Osteocyte (in vitro differentiated cells): ENCODE results near the gene TXNDC8. TPM values are rescaled to one million over a fixed set of nuclear protein-coding genes. Genes with fewer than 3 reads are reported as not detected.

Experiments
- DNase-seq: peaks from one replicate; pipeline ENCODE4 v3.0.0; 2021; ENCODE audit warnings: mixed read lengths; ENCODE audit not compliant: unreplicated experiment; ENCODE audit errors: extremely low spot score
- H3K27ac Mint-ChIP-seq: one replicate; pipeline ENCODE4 v1.8.0; 2021; ENCODE audit warnings: mild to moderate bottlenecking, mixed read lengths; ENCODE audit not compliant: unreplicated experiment
- H3K27me3 Mint-ChIP-seq: one replicate; pipeline ENCODE4 v1.8.0; 2021; ENCODE audit warnings: mixed read lengths; ENCODE audit not compliant: unreplicated experiment
- H3K36me3 Mint-ChIP-seq: one replicate; pipeline ENCODE4 v1.8.0; 2021; ENCODE audit warnings: mixed read lengths; ENCODE audit not compliant: unreplicated experiment
- H3K4me1 Mint-ChIP-seq: one replicate; pipeline ENCODE4 v1.8.0; 2021; ENCODE audit warnings: mixed read lengths; ENCODE audit not compliant: unreplicated experiment
- H3K4me3 Mint-ChIP-seq: one replicate; pipeline ENCODE4 v1.8.0; 2021; ENCODE audit warnings: mild to moderate bottlenecking, moderate library complexity, mixed read lengths; ENCODE audit not compliant: unreplicated experiment
- H3K9me3 Mint-ChIP-seq: one replicate; pipeline ENCODE4 v1.8.0; 2021; ENCODE audit warnings: mixed read lengths; ENCODE audit not compliant: unreplicated experiment
- total RNA-seq: library from RNA; stranded (reverse); gene quantifications from 2 replicates; pipeline ENCODE4 v1.2.1, GENCODE V29; 2021
- TF ChIP-seq, protein P1 (sequence below): fragments of 200-600 bp; sonication (generic); IDR thresholded peaks from 2 replicates; pipeline ENCODE4 v1.5.0; 2021; ENCODE audit warnings: antibody characterized with exemption, mild to moderate bottlenecking, moderate library complexity

The TXNDC8 gene
- total RNA-seq, 1 donor from 2014 or later: not detected

GRCh38 chr9:110338143-110338542 is 480 bp upstream of the TXNDC8 start:
- Mint-ChIP-seq H3K27ac (peak overlapping the region; percentile 53), H3K4me1 (peaks cover 14% of the 10 kb centered on the region), H3K36me3 (no peaks in the 10 kb centered on the region), H3K4me3 (no peak overlapping the region), H3K9me3 (no peaks in the 10 kb centered on the region), H3K27me3 (peaks cover 2% of the 10 kb centered on the region)
- TF ChIP-seq, protein P1, sequence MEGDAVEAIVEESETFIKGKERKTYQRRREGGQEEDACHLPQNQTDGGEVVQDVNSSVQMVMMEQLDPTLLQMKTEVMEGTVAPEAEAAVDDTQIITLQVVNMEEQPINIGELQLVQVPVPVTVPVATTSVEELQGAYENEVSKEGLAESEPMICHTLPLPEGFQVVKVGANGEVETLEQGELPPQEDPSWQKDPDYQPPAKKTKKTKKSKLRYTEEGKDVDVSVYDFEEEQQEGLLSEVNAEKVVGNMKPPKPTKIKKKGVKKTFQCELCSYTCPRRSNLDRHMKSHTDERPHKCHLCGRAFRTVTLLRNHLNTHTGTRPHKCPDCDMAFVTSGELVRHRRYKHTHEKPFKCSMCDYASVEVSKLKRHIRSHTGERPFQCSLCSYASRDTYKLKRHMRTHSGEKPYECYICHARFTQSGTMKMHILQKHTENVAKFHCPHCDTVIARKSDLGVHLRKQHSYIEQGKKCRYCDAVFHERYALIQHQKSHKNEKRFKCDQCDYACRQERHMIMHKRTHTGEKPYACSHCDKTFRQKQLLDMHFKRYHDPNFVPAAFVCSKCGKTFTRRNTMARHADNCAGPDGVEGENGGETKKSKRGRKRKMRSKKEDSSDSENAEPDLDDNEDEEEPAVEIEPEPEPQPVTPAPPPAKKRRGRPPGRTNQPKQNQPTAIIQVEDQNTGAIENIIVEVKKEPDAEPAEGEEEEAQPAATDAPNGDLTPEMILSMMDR: no peak
- DNase-seq: no peak

- Mint-ChIP-seq H3K27me3 (no peaks in the 10 kb centered on the region), H3K36me3 (no peaks in the 10 kb centered on the region), H3K9me3 (no peaks in the 10 kb centered on the region), H3K4me3 (no peak overlapping the region), H3K4me1 (peaks cover 14% of the 10 kb centered on the region), H3K27ac (peak overlapping the region; percentile 27)
- TF ChIP-seq, protein P1: no peak
- DNase-seq: no peak
These were observed 1.3 kb downstream of the TXNDC8 start for GRCh38 chr9:110336363-110336762.

DNA sequence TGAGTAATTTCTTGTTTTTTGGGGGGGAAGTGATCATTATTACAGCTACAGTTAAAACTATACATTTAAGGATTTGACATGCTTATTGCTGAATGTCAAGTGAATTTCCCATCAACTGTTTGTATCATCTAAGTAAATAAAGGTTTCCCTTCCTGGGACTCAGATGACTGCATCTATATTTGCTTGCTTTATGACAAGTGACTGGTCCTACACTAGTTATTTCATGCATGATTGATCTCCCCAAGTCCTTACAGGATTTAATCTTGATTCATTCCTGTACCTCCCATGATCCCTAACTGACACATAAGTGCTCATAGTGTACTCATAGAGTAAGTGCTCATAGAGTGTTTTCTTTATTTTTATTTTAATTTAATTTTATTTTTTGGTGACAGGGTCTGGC is 2.8 kb downstream of the TXNDC8 start:
- H3K9me3 Mint-ChIP-seq: no peaks in the 10 kb centered on the region
- no peaks in the 10 kb centered on the region for H3K36me3 Mint-ChIP-seq
- TF ChIP-seq, protein P1: no peak
- H3K4me1 Mint-ChIP-seq: peaks cover 14% of the 10 kb centered on the region
- no peak overlapping the region for H3K4me3 Mint-ChIP-seq
- no peak for DNase-seq
- no peaks in the 10 kb centered on the region for H3K27me3 Mint-ChIP-seq
- H3K27ac Mint-ChIP-seq: no peak overlapping the region

GRCh38 chr9:110334183-110334582 is 3.5 kb downstream of the TXNDC8 start:
- no peak overlapping the region for H3K27ac Mint-ChIP-seq
- no peak for DNase-seq
- H3K4me1 Mint-ChIP-seq: peaks cover 14% of the 10 kb centered on the region
- H3K36me3 Mint-ChIP-seq: no peaks in the 10 kb centered on the region
- TF ChIP-seq, protein P1: no peak
- H3K4me3 Mint-ChIP-seq: no peak overlapping the region
- H3K27me3 Mint-ChIP-seq: no peaks in the 10 kb centered on the region
- H3K9me3 Mint-ChIP-seq: no peaks in the 10 kb centered on the region

- TF ChIP-seq, protein P1: no peak
- H3K27me3 Mint-ChIP-seq: no peaks in the 10 kb centered on the region
- no peaks in the 10 kb centered on the region for H3K36me3 Mint-ChIP-seq
- no peaks in the 10 kb centered on the region for H3K9me3 Mint-ChIP-seq
- DNase-seq: no peak
- no peak overlapping the region for H3K27ac Mint-ChIP-seq
- no peak overlapping the region for H3K4me3 Mint-ChIP-seq
- H3K4me1 Mint-ChIP-seq: peaks cover 5% of the 10 kb centered on the region
These were observed 4.9 kb downstream of the TXNDC8 start for GRCh38 chr9:110332766-110333165.
